Neural progenitor cell (in vitro differentiated cells): ENCODE results near the gene CPB2. TPM values are rescaled to one million over a fixed set of nuclear protein-coding genes. Genes with fewer than 3 reads are reported as not detected.

Experiments
- DNase-seq: peaks from one replicate; pipeline ENCODE4 v3.0.0-alpha.2; 2016; ENCODE audit warnings: low spot score
- H2AFZ ChIP-seq: fragments of 200-600 bp; sonication (generic); replicated peaks from 2 replicates; pipeline ENCODE4 v1.6.1; 2016; ENCODE audit warnings: antibody characterized with exemption
- H3F3A ChIP-seq: fragments of 200-600 bp; sonication (generic); 2 replicates; pipeline ENCODE4 v1.6.1; 2016; ENCODE audit warnings: antibody characterized with exemption, low read depth
- H3K27ac ChIP-seq: fragments of 200-600 bp; sonication (generic); 2 replicates; pipeline ENCODE4 v1.5.1; 2016; ENCODE audit warnings: mild to moderate bottlenecking
- H3K27me3 ChIP-seq: fragments of 200-600 bp; sonication (generic); 2 replicates; pipeline ENCODE4 v1.6.1; 2016; ENCODE audit warnings: mild to moderate bottlenecking, moderate library complexity
- H3K36me3 ChIP-seq: fragments of 200-600 bp; sonication (generic); 2 replicates; pipeline ENCODE4 v1.5.1; 2016
- H3K4me1 ChIP-seq: fragments of 200-600 bp; sonication (generic); 2 replicates; pipeline ENCODE4 v1.6.1; 2016; ENCODE audit warnings: mixed run types
- H3K4me2 ChIP-seq: fragments of 200-600 bp; sonication (generic); 2 replicates; pipeline ENCODE4 v1.6.1; 2016
- H3K4me3 ChIP-seq: fragments of 200-600 bp; sonication (generic); 2 replicates; pipeline ENCODE4 v1.5.1; 2016
- H3K79me2 ChIP-seq: fragments of 200-600 bp; sonication (generic); 2 replicates; pipeline ENCODE4 v1.6.1; 2016; ENCODE audit warnings: low read depth
- H3K9ac ChIP-seq: fragments of 200-600 bp; sonication (generic); 2 replicates; pipeline ENCODE4 v1.6.1; 2016
- H3K9me3 ChIP-seq: fragments of 200-600 bp; sonication (generic); 2 replicates; pipeline ENCODE4 v1.5.1; 2016; ENCODE audit warnings: low read depth
- H4K20me1 ChIP-seq: fragments of 200-600 bp; sonication (generic); 2 replicates; pipeline ENCODE4 v1.6.1; 2016; ENCODE audit warnings: low read depth
- H3K27ac Mint-ChIP-seq: 3 replicates; pipeline ENCODE4 v1.8.0; 2021; ENCODE audit warnings: mixed read lengths
- H3K27me3 Mint-ChIP-seq: 2 replicates; pipeline ENCODE4 v1.8.0; 2022; ENCODE audit warnings: low read depth, mild to moderate bottlenecking, inconsistent platforms, moderate library complexity, mixed read lengths; ENCODE audit not compliant: insufficient read depth
- H3K36me3 Mint-ChIP-seq: 3 replicates; pipeline ENCODE4 v1.8.0; 2021; ENCODE audit warnings: mixed read lengths
- H3K4me1 Mint-ChIP-seq: 3 replicates; pipeline ENCODE4 v1.8.0; 2021; ENCODE audit warnings: mixed read lengths
- H3K4me3 Mint-ChIP-seq: 3 replicates; pipeline ENCODE4 v1.8.0; 2021; ENCODE audit warnings: mild to moderate bottlenecking, moderate library complexity, mixed read lengths
- H3K9me3 Mint-ChIP-seq: 3 replicates; pipeline ENCODE4 v1.8.0; 2020; ENCODE audit warnings: mixed read lengths
- CTCF ChIP-seq: fragments of 200-600 bp; sonication (generic); IDR thresholded peaks from 2 replicates; pipeline ENCODE4 v1.5.1; 2017; ENCODE audit warnings: antibody characterized with exemption, mild to moderate bottlenecking
- EZH2 ChIP-seq: fragments of 200-600 bp; sonication (generic); IDR thresholded peaks from 2 replicates; pipeline ENCODE4 v1.6.1; 2017; ENCODE audit warnings: antibody characterized with exemption, mild to moderate bottlenecking, moderate library complexity
- EZH2phosphoT487 ChIP-seq: fragments of 200-600 bp; sonication (generic); IDR thresholded peaks from 2 replicates; pipeline ENCODE4 v1.6.1; 2017; ENCODE audit warnings: antibody characterized with exemption
- total RNA-seq: library from RNA; depleted of rRNA; stranded (reverse); fragments of >200 nt; gene quantifications from 2 replicates; pipeline ENCODE4 v1.2.3, GENCODE V29; 2015; ENCODE audit warnings: low replicate concordance

The CPB2 gene
- total RNA-seq, 1 donor from 2014 or later: not detected

- Histone ChIP-seq H3K9ac (no peak overlapping the region), H3K36me3 (no peaks in the 10 kb centered on the region), H3K4me3 (no peak overlapping the region), H3K27me3 (no peaks in the 10 kb centered on the region), H3K79me2 (no peaks in the 10 kb centered on the region), H3K9me3 (no peaks in the 10 kb centered on the region), H4K20me1 (no peaks in the 10 kb centered on the region), H3K4me1 (no peaks in the 10 kb centered on the region), H3K27ac (no peak overlapping the region), H3K4me2 (no peak overlapping the region), H3F3A (no peaks in the 10 kb centered on the region), H2AFZ (no peak overlapping the region)
- Mint-ChIP-seq H3K27ac (no peak overlapping the region), H3K4me3 (no peak overlapping the region), H3K9me3 (no peaks in the 10 kb centered on the region), H3K36me3 (no peaks in the 10 kb centered on the region), H3K4me1 (peaks cover 23% of the 10 kb centered on the region), H3K27me3 (peaks cover 2% of the 10 kb centered on the region)
- DNase-seq: no peak
- TF ChIP-seq EZH2 (no peak), CTCF (no peak), EZH2phosphoT487 (no peak)
These were observed 19.7 kb upstream of the CPB2 start for GRCh38 chr13:46124531-46124966.

GRCh38 chr13:46122304-46122703 lies 17.5 kb upstream of the CPB2 start:
- no peak overlapping the region for H3K4me2 ChIP-seq
- DNase-seq: no peak
- H3K4me1 ChIP-seq: no peaks in the 10 kb centered on the region
- no peaks in the 10 kb centered on the region for H4K20me1 ChIP-seq
- H3K27ac Mint-ChIP-seq: no peak overlapping the region
- TF ChIP-seq EZH2phosphoT487 (no peak), EZH2 (no peak), CTCF (no peak)
- no peaks in the 10 kb centered on the region for H3K79me2 ChIP-seq
- H3K36me3 Mint-ChIP-seq: no peaks in the 10 kb centered on the region
- H3K36me3 ChIP-seq: no peaks in the 10 kb centered on the region
- peaks cover 26% of the 10 kb centered on the region for H3K4me1 Mint-ChIP-seq
- no peak overlapping the region for H3K27ac ChIP-seq
- no peak overlapping the region for H2AFZ ChIP-seq
- H3K9ac ChIP-seq: no peak overlapping the region
- H3K4me3 ChIP-seq: no peak overlapping the region
- peaks cover 2% of the 10 kb centered on the region for H3K9me3 Mint-ChIP-seq
- H3F3A ChIP-seq: no peaks in the 10 kb centered on the region
- no peak overlapping the region for H3K4me3 Mint-ChIP-seq
- no peaks in the 10 kb centered on the region for H3K27me3 ChIP-seq
- peaks cover 3% of the 10 kb centered on the region for H3K27me3 Mint-ChIP-seq
- no peaks in the 10 kb centered on the region for H3K9me3 ChIP-seq

- Mint-ChIP-seq H3K36me3 (no peaks in the 10 kb centered on the region), H3K4me1 (peaks cover 26% of the 10 kb centered on the region), H3K4me3 (no peak overlapping the region), H3K27ac (no peak overlapping the region), H3K9me3 (peaks cover 2% of the 10 kb centered on the region), H3K27me3 (peaks cover 5% of the 10 kb centered on the region)
- Histone ChIP-seq H4K20me1 (no peaks in the 10 kb centered on the region), H3K79me2 (no peaks in the 10 kb centered on the region), H3K4me1 (no peaks in the 10 kb centered on the region), H3K4me2 (no peak overlapping the region), H3F3A (no peaks in the 10 kb centered on the region), H3K36me3 (no peaks in the 10 kb centered on the region), H3K27me3 (no peaks in the 10 kb centered on the region), H3K27ac (no peak overlapping the region), H3K9me3 (no peaks in the 10 kb centered on the region), H3K9ac (no peak overlapping the region), H3K4me3 (no peak overlapping the region), H2AFZ (no peak overlapping the region)
- no peak for DNase-seq
- TF ChIP-seq CTCF: no peak
- no peak for TF ChIP-seq EZH2
- no peak for TF ChIP-seq EZH2phosphoT487
These were observed 16.8 kb upstream of the CPB2 start for GRCh38 chr13:46121597-46122163.
